HEK293 (cell line): ENCODE measurements around the gene ARHGAP42.

Source experiments
- CTCF ChIP-seq: fragments of 450-650 bp; formaldehyde crosslinking; IDR thresholded peaks from 2 replicates; pipeline ENCODE4 v1.5.1; 2016; ENCODE audit warnings: missing biosample characterization, missing genetic modification characterization
- RBAK ChIP-seq: fragments of 450-650 bp; formaldehyde crosslinking; IDR thresholded peaks from 2 replicates; pipeline ENCODE4 v1.5.1; 2016; ENCODE audit warnings: missing biosample characterization, missing genetic modification characterization
- REST ChIP-seq: fragments of 450-650 bp; formaldehyde crosslinking; IDR thresholded peaks from 2 replicates; pipeline ENCODE4 v1.5.1; 2016; ENCODE audit warnings: missing biosample characterization, missing genetic modification characterization
- YY1 ChIP-seq: fragments of 450-650 bp; formaldehyde crosslinking; IDR thresholded peaks from 2 replicates; pipeline ENCODE4 v1.5.1; 2018; ENCODE audit warnings: missing biosample characterization, missing genetic modification characterization
- ZNF138 ChIP-seq: fragments of 450-650 bp; formaldehyde crosslinking; IDR thresholded peaks from 2 replicates; pipeline ENCODE4 v1.5.1; 2016; ENCODE audit warnings: missing biosample characterization, missing genetic modification characterization, borderline replicate concordance
- ZNF274 ChIP-seq, 2 experiments: fragments of 200-500 bp in 1 of 2; fragments of 450-650 bp in 1 of 2; sonication (Bioruptor generic) in 1 of 2; formaldehyde crosslinking in 1 of 2; IDR thresholded peaks; 2 replicates each; pipeline versions ENCODE4 v1.5.1 to v1.6.1; 2014 to 2016; ENCODE audit warnings: borderline replicate concordance in 1 of 2, inconsistent platforms in 1 of 2, low read length in 1 of 2, missing biosample characterization in 1 of 2, missing genetic modification characterization in 1 of 2

GRCh38 chr11:100890789-100891188 is 203.7 kb downstream of the ARHGAP42 start:
- TF ChIP-seq CTCF (no peak), RBAK (tag by site-specific recombination) (no peak), REST (tag by site-specific recombination) (no peak), ZNF274 (IDR thresholded peaks at IDR 0.05; ENCODE audit: low read length) (no peak), ZNF274 (tag by site-specific recombination; IDR thresholded peaks at IDR 0.05; ENCODE audit: borderline replicate concordance) (no peak), YY1 (tag by site-specific recombination) (no peak), ZNF138 (tag by site-specific recombination) (no peak)
